ENCODE data around the gene UTP25.

DNA sequence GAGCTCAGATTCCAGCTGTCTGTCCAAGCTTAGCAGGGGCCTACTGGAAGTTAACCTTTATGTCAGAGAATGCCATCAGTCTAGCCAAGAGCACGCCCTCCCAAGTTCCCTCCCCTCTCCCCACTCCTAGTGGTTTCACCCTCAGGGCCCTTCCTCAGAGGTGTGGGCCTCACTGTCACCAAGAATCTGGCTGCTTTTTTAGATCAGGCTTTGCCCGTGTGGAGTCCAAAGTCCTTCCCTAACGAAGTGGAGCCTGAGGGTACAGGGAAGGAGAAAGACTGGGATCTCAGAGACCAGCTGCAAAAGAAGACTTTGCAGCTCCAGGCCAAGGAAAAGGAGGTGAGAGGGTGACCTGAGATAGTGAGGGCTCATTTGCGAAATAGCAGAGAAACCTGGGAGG is 47.5 kb upstream of the UTP25 start:
- TF ChIP-seq CTCF (IDR thresholded peaks at IDR 0.05; ENCODE audit: low read depth, low read length) (no peak), EZH2phosphoT487 (IDR thresholded peaks at IDR 0.05; ENCODE audit: low read depth) (no peak)
